IgD-negative memory B cell (primary cell): ENCODE data around the gene SIK3. TPM values are rescaled to one million over a fixed set of nuclear protein-coding genes. Genes with fewer than 3 reads are reported as not detected.

Source experiments
- H3K27ac Mint-ChIP-seq, 3 donors: one replicate each; pipeline ENCODE4 v1.8.0; 2020 to 2022; ENCODE audit warnings: mild to moderate bottlenecking in 3 of 3, mixed read lengths in 3 of 3, moderate library complexity in 1 of 3
- H3K27me3 Mint-ChIP-seq: one replicate; pipeline ENCODE4 v1.8.0; 2021; ENCODE audit warnings: mixed read lengths
- H3K36me3 Mint-ChIP-seq: one replicate; pipeline ENCODE4 v1.8.0; 2020; ENCODE audit warnings: mild to moderate bottlenecking, mixed read lengths
- H3K4me1 Mint-ChIP-seq, 3 donors: one replicate each; pipeline ENCODE4 v1.8.0; 2020 to 2022; ENCODE audit warnings: mixed read lengths in 3 of 3, mild to moderate bottlenecking in 1 of 3
- H3K4me3 Mint-ChIP-seq, 4 donors: one replicate each; pipeline ENCODE4 v1.8.0; 2020 to 2022; ENCODE audit warnings: mild to moderate bottlenecking in 4 of 4, mixed read lengths in 4 of 4, moderate library complexity in 3 of 4
- H3K9me3 Mint-ChIP-seq, 3 donors: one replicate each; pipeline ENCODE4 v1.8.0; 2020 to 2021; ENCODE audit warnings: mixed read lengths in 3 of 3, mild to moderate bottlenecking in 1 of 3
- polyA plus RNA-seq: library from polyadenylated mRNA; unstranded; fragments of 300-500 nt; fragmentation: Illumina TruSeq; gene quantifications from one replicate; pipeline ENCODE4 v1.2.3, GENCODE V29; 2021

SIK3 gene
- polyA plus RNA-seq, 1 donor from 2014 or later: 25.1 TPM

GRCh38 chr11:116800610-116801009, 297.6 kb downstream of the SIK3 start:
- H3K27me3 Mint-ChIP-seq: peaks cover 9% of the 10 kb centered on the region
- no peak overlapping the region for H3K4me3 Mint-ChIP-seq
- H3K36me3 Mint-ChIP-seq: peaks cover 1% of the 10 kb centered on the region
- no peak overlapping the region for H3K27ac Mint-ChIP-seq
- peaks cover 0 to 2% (median 0%) of the 10 kb centered on the region in 3 donors for H3K9me3 Mint-ChIP-seq
- H3K4me1 Mint-ChIP-seq: peaks cover 0 to 3% (median 0%) of the 10 kb centered on the region in 3 donors

- H3K4me1 Mint-ChIP-seq: peaks cover 0 to 3% (median 0%) of the 10 kb centered on the region in 3 donors
- H3K4me3 Mint-ChIP-seq: peak overlapping the region in 1 of 4 donors; percentile 41
- H3K27me3 Mint-ChIP-seq: peaks cover 3% of the 10 kb centered on the region
- H3K27ac Mint-ChIP-seq: no peak overlapping the region
- H3K36me3 Mint-ChIP-seq: peaks cover 1% of the 10 kb centered on the region
- no peaks in the 10 kb centered on the region for H3K9me3 Mint-ChIP-seq
Observed at GRCh38 chr11:116798368-116798767, 299.9 kb downstream of the SIK3 start.

GRCh38 chr11:116797816-116798215, 300.4 kb downstream of the SIK3 start:
- no peaks in the 10 kb centered on the region for H3K9me3 Mint-ChIP-seq
- no peak overlapping the region for H3K4me3 Mint-ChIP-seq
- H3K27me3 Mint-ChIP-seq: peaks cover 3% of the 10 kb centered on the region
- peaks cover under 1% of the 10 kb centered on the region for H3K36me3 Mint-ChIP-seq
- no peak overlapping the region for H3K27ac Mint-ChIP-seq
- peaks cover 0 to 3% (median 0%) of the 10 kb centered on the region in 3 donors for H3K4me1 Mint-ChIP-seq

GRCh38 chr11:116796548-116796947, 301.7 kb downstream of the SIK3 start:
- H3K4me3 Mint-ChIP-seq: no peak overlapping the region
- H3K4me1 Mint-ChIP-seq: peaks cover 0 to 3% (median 0%) of the 10 kb centered on the region in 3 donors
- H3K36me3 Mint-ChIP-seq: no peaks in the 10 kb centered on the region
- H3K27me3 Mint-ChIP-seq: peaks cover 3% of the 10 kb centered on the region
- H3K27ac Mint-ChIP-seq: no peak overlapping the region
- no peaks in the 10 kb centered on the region for H3K9me3 Mint-ChIP-seq

- no peaks in the 10 kb centered on the region for H3K9me3 Mint-ChIP-seq
- no peak overlapping the region for H3K27ac Mint-ChIP-seq
- H3K27me3 Mint-ChIP-seq: peaks cover 5% of the 10 kb centered on the region
- peaks cover 0 to 3% (median 3%) of the 10 kb centered on the region in 3 donors for H3K4me1 Mint-ChIP-seq
- no peak overlapping the region for H3K4me3 Mint-ChIP-seq
- H3K36me3 Mint-ChIP-seq: no peaks in the 10 kb centered on the region
Observed at GRCh38 chr11:116794851-116795250, 303.4 kb downstream of the SIK3 start.

- Mint-ChIP-seq H3K4me1 (peaks cover 0 to 3% (median 3%) of the 10 kb centered on the region in 3 donors), H3K4me3 (no peak overlapping the region), H3K9me3 (no peaks in the 10 kb centered on the region), H3K36me3 (no peaks in the 10 kb centered on the region), H3K27me3 (peaks cover 5% of the 10 kb centered on the region), H3K27ac (no peak overlapping the region)
Observed at GRCh38 chr11:116793772-116794097, 304.5 kb downstream of the SIK3 start.

Other genes starting within 250 kb of the SIK3 start
- 20.6 TPM for gene PAFAH1B2, start 45.9 kb upstream of the SIK3 start, polyA plus RNA-seq
- gene SIDT2, start 80.3 kb upstream of the SIK3 start, polyA plus RNA-seq: 61.0 TPM
- 1.6 TPM for gene TAGLN, start 100.9 kb upstream of the SIK3 start, polyA plus RNA-seq
- 68.1 TPM for gene PCSK7, start 133.6 kb upstream of the SIK3 start, polyA plus RNA-seq
- 12.5 TPM for gene RNF214, start 134.2 kb upstream of the SIK3 start, polyA plus RNA-seq
- 0.59 TPM for gene BACE1-AS, start 192.9 kb upstream of the SIK3 start, polyA plus RNA-seq
- not detected for gene BACE1, start 217.8 kb upstream of the SIK3 start, polyA plus RNA-seq
- gene CEP164, start 229.4 kb upstream of the SIK3 start, polyA plus RNA-seq: 17.7 TPM